Adrenal gland (tissue), 12 donors: ENCODE measurements around the gene MARCHF2. TPM values are rescaled to one million over a fixed set of nuclear protein-coding genes. Genes with fewer than 3 reads are reported as not detected.

Experiments used
- DNase-seq, 7 donors: peaks; one replicate each; pipeline ENCODE4 v3.0.0-alpha.2; 2019 to 2020
- H3K27ac ChIP-seq, 5 donors: fragments of 200-600 bp; sonication (generic) in 4 of 5; 1 replicate in 3 of 5; 2 replicates in 2 of 5; pipeline versions ENCODE4 v1.5.1 to v1.8.0; 2016 to 2020; ENCODE audit warnings: mild to moderate bottlenecking in 1 of 5
- H3K27me3 ChIP-seq: fragments of 200-600 bp; 2 replicates; pipeline ENCODE4 v1.8.0; 2021
- H3K36me3 ChIP-seq, 2 donors: fragments of 200-600 bp; replicated peaks in 1 of 2; 1 replicate in 1 of 2; 2 replicates in 1 of 2; pipeline versions ENCODE4 v1.5.1 to v1.8.0; 2018 to 2022
- H3K4me1 ChIP-seq, 2 donors: fragments of 200-600 bp; replicated peaks in 1 of 2; 1 replicate in 1 of 2; 2 replicates in 1 of 2; pipeline versions ENCODE4 v1.5.1 to v1.8.0; 2018 to 2021
- H3K4me3 ChIP-seq, 4 donors: fragments of 200-600 bp; sonication (generic) in 3 of 4; one replicate each; pipeline ENCODE4 v1.5.1; 2016 to 2018
- H3K9me3 ChIP-seq, 3 donors: fragments of 200-600 bp; sonication (generic) in 1 of 3; replicated peaks in 1 of 3; 1 replicate in 2 of 3; 2 replicates in 1 of 3; pipeline versions ENCODE4 v1.5.1 to v1.8.0; 2016 to 2021
- POLR2A ChIP-seq, 2 donors: fragments of 450-650 bp; IDR thresholded peaks; one replicate each; pipeline ENCODE4 v1.6.1; 2017; ENCODE audit warnings: antibody characterized with exemption in 2 of 2, mild to moderate bottlenecking in 2 of 2, moderate library complexity in 1 of 2
- WGBS, 4 donors: extraction: QIAGEN DNeasy Blood & Tissue Kit in 2 of 4; methylation state at CpG; one replicate each; pipeline versions ENCODE4 v1.1.5 to v1.1.7; 2013 to 2017; 5-methylcytosine and 5-hydroxymethylcytosine counted together
- intact Hi-C, 2 donors: fragments of 100-400 bp; cut with DNase I; formaldehyde crosslinking; loops; one replicate each; pipeline versions ENCODE4 v1.14.1 to v1.15.0; 2022 to 2023
- polyA plus RNA-seq, 3 donors: library from polyadenylated mRNA; stranded (reverse); fragments of 200-250 nt in 2 of 3; fragments of 350-450 nt in 1 of 3; fragmentation: Illumina TruSeq in 1 of 3; extraction: RNeasy Lipid Tissue Mini Kit (QIAGEN cat#74804) in 1 of 3; gene quantifications; one replicate each; pipeline ENCODE4 v1.2.3, GENCODE V29; 2013 to 2014
- total RNA-seq, 9 donors: library from RNA; depleted of rRNA in 4 of 9; stranded (reverse); fragments of >200 nt in 4 of 9; fragments of 120-200 nt in 1 of 9; fragmentation: NEBNext Ultra II Directional in 1 of 9; extraction: Animal tissue kit (Norgen Biotek cat#: 25700) in 1 of 9; gene quantifications; one replicate each; pipeline versions ENCODE4 v1.1.0 to v1.2.4, GENCODE V29; 2013 to 2023
- TF ChIP-seq, protein P1 (sequence below), 6 experiments: fragments of 450-650 bp in 4 of 6; fragments of 200-600 bp in 2 of 6; sonication (generic) in 1 of 6; IDR thresholded peaks; 1 replicate in 5 of 6; 2 replicates in 1 of 6; pipeline versions ENCODE4 v1.5.1 to v1.8.0; 2016 to 2021; ENCODE audit warnings: antibody characterized with exemption in 6 of 6, mild to moderate bottlenecking in 2 of 6, moderate library complexity in 1 of 6
- donor health status: healthy with polysubstance abuse.
- donor health status: Bipolar disorder and iron deficiency.
- donor health status: DM: yes; HTN: yes; CAD: no.
- donor health status: DM: no; HTN: no; CAD: no.
- donor health status: DM: no; HTN: no; CAD: no.
- donor health status: DM: yes; HTN: yes; CAD: no.

Gene MARCHF2
- total and polyA plus RNA-seq, 12 donors = 13.1 to 200 (median 45.8) TPM

DNA sequence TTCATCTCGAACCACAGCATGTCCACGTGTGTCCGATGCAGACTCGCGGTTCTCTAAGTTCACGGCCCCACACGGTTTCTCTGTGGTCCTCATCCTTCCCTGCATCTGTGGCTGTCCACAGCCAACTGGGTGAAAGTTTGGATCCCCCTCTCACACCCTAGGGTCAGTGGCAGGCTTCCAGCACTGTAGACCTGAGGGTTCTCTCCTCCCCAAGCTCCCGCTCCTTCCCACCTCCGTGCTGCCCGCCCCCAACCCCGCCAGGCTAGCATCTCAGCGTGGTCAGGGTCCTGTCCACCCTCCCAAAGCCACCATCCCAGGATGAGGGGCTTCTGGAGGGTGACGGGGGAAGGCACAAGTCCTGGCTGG is 46.2 kb upstream of the MARCHF2 start:
- H3K9me3 ChIP-seq = no peaks in the 10 kb centered on the region
- TF ChIP-seq, protein P1, sequence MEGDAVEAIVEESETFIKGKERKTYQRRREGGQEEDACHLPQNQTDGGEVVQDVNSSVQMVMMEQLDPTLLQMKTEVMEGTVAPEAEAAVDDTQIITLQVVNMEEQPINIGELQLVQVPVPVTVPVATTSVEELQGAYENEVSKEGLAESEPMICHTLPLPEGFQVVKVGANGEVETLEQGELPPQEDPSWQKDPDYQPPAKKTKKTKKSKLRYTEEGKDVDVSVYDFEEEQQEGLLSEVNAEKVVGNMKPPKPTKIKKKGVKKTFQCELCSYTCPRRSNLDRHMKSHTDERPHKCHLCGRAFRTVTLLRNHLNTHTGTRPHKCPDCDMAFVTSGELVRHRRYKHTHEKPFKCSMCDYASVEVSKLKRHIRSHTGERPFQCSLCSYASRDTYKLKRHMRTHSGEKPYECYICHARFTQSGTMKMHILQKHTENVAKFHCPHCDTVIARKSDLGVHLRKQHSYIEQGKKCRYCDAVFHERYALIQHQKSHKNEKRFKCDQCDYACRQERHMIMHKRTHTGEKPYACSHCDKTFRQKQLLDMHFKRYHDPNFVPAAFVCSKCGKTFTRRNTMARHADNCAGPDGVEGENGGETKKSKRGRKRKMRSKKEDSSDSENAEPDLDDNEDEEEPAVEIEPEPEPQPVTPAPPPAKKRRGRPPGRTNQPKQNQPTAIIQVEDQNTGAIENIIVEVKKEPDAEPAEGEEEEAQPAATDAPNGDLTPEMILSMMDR (IDR thresholded peaks at IDR 0.05) = no peak
- TF ChIP-seq POLR2A (IDR thresholded peaks at IDR 0.05) = no peak
- intact Hi-C loops = no loop called here
- no peaks in the 10 kb centered on the region for H3K36me3 ChIP-seq
- 59 to 77% (median 69%) methylated on average over 4 to 13 of the region's 13 CpGs for WGBS, 4 donors
- no peaks in the 10 kb centered on the region for H3K27me3 ChIP-seq
- peaks cover 36 to 45% of the 10 kb centered on the region in 2 donors for H3K4me1 ChIP-seq
- DNase-seq = peak in 2 of 7 donors; percentile 53 to 67
- peak overlapping the region in 1 of 4 donors; percentile 12 for H3K4me3 ChIP-seq
- H3K27ac ChIP-seq = peak overlapping the region in 3 of 5 donors; percentile 74 to 88 (median 76)

DNA sequence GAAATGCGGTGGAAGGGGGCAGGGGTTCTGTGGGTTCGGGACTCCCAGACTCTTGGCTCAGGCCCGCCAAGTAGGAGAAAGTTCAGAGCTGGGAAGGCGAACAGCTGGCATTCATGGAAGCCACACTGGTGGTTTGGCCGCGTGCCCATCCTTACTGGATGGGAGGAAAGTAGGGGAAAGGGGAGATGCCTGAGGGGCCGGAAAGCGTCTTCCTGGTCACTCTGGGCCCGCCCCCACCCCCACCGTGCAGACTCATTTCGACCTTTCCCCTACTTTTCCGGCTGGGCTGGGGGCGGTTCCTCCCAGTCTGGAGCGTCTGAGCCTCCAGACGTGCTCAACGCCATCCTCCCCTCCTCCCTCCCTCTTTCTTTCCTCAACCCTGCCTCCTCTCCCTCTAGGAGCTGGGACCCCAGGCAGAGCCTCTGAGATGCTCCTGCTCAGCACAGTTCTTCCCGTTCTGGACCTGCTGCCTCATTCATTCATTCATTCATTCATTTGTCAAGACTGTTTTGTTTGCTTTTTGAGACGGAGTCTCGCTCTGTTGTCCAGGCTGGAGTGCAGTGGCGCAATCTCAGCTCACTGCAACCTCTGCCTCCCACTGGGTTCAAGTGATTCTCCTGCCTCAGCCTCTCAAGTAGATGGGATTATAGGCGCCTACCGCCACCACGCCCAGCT is 45.6 kb upstream of the MARCHF2 start:
- peak overlapping the region in 1 of 4 donors; percentile 12 for H3K4me3 ChIP-seq
- intact Hi-C loops = no loop called here
- H3K4me1 ChIP-seq = peaks cover 31 to 42% of the 10 kb centered on the region in 2 donors
- H3K36me3 ChIP-seq = peaks cover 0 to 2% of the 10 kb centered on the region in 2 donors
- no peaks in the 10 kb centered on the region for H3K9me3 ChIP-seq
- peak overlapping the region in 3 of 5 donors; percentile 74 to 88 (median 76) for H3K27ac ChIP-seq
- WGBS, 4 donors = 20 to 48% (median 23%) methylated on average over 10 to 23 of the region's 23 CpGs
- DNase-seq = peak; percentile 75 to 93 (median 89)
- H3K27me3 ChIP-seq = no peaks in the 10 kb centered on the region
- TF ChIP-seq, protein P1 (IDR thresholded peaks at IDR 0.05) = no peak
- TF ChIP-seq POLR2A (IDR thresholded peaks at IDR 0.05) = peak in 1 of 2 donors; percentile 10

DNA sequence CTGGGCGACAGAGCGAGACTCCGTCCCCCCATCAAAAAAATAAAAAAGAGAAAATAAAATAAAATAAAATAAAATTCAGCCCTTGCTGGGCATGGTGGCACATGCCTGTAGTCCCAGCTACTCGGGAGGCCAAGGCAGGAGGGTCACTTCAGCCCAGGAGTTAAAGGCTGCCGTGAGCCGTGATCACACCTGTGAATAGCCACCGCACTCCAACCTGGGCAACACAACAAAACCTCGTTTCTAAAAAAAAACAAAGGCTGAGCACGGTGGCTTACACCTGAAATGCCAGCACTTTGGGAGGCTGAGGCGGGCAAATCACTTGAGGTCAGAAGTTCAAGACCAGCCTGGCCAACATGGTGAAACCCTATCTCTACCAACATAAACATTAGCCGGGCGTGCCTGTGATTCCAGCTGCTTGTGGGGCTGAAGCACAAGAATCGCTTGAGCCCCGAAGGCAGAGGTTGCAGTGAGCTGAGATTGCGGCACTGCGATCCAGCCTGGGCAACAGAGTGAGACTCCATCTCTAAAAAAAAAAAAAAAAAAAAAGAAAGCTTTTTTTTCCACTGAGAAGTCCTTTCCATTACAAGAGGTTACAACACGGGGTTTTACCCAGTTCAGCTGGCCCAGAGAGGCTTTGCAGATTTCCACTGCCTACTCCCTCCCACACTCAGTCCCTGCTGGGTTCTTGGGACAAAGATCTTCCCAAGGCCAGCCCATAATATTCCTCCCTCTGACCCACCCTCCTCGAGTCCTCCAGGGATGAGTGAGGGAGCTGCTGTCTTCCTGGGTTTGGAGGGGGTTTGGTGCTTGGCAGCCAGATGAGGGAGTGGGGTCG is 42.7 kb upstream of the MARCHF2 start:
- H3K4me1 ChIP-seq = peaks cover 19 to 20% of the 10 kb centered on the region in 2 donors
- no peaks in the 10 kb centered on the region for H3K27me3 ChIP-seq
- no peaks in the 10 kb centered on the region for H3K9me3 ChIP-seq
- TF ChIP-seq, protein P1 (IDR thresholded peaks at IDR 0.05) = no peak
- H3K4me3 ChIP-seq = no peak overlapping the region
- no peak for DNase-seq
- intact Hi-C loops = no loop called here
- H3K36me3 ChIP-seq = peaks cover 0 to 14% of the 10 kb centered on the region in 2 donors
- H3K27ac ChIP-seq = peak overlapping the region in 1 of 5 donors; percentile 38
- 84 to 89% (median 86%) methylated on average over 18 to 19 of the region's 19 CpGs for WGBS, 4 donors

DNA sequence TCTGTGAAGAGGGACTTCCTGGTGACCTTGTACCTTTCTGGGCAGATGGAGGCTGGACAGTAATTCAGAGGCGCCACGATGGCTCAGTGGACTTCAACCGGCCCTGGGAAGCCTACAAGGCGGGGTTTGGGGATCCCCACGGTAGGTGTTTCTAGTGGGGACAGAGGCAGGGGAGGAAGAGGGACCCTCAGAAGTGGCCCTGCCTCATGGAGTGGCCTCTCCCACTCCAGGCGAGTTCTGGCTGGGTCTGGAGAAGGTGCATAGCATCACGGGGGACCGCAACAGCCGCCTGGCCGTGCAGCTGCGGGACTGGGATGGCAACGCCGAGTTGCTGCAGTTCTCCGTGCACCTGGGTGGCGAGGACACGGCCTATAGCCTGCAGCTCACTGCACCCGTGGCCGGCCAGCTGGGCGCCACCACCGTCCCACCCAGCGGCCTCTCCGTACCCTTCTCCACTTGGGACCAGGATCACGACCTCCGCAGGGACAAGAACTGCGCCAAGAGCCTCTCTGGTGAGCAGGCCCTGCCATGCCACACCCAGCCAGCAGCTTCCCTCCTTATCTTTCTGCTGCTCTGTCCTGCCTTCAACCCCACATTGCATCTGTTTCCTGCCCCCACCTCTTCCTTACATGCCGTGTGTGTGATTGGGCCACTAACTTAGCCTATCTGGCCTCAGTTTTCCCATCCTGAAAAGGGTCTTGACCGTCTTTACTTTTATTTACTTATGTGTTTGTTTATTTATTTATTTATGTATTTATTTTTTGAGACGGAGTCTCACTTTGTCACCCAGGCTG is 41.9 kb upstream of the MARCHF2 start:
- no peak overlapping the region for H3K4me3 ChIP-seq
- no peaks in the 10 kb centered on the region for H3K27me3 ChIP-seq
- peaks cover 0 to 14% of the 10 kb centered on the region in 2 donors for H3K36me3 ChIP-seq
- no peak for DNase-seq
- no peaks in the 10 kb centered on the region for H3K9me3 ChIP-seq
- intact Hi-C loops = no loop called here
- H3K4me1 ChIP-seq = peaks cover 19 to 20% of the 10 kb centered on the region in 2 donors
- peak overlapping the region in 1 of 5 donors; percentile 38 for H3K27ac ChIP-seq
- TF ChIP-seq, protein P1 (IDR thresholded peaks at IDR 0.05) = no peak
- TF ChIP-seq POLR2A (IDR thresholded peaks at IDR 0.05) = no peak
- WGBS, 4 donors = 62 to 86% (median 85%) methylated on average over 16 to 28 of the region's 28 CpGs
